SK-N-DZ (cell line): ENCODE results near the gene MBOAT1.
A peak's percentile ranks its signal among the peaks of the same experiment; 100 is the strongest.
"Not testable (repeated sequence)": the region's sequence is repeated elsewhere in the genome, so short reads cannot be mapped to it uniquely, and the experiment has no call there.

ENCODE experiments used
- DNase-seq: peaks from one replicate; pipeline ENCODE4 v3.0.0-alpha.2; 2015; ENCODE audit warnings: low spot score

Gene MBOAT1

GRCh38 chr6:20139127-20139963 lies 72.9 kb downstream of the MBOAT1 start:
- not testable (repeated sequence) for DNase-seq

DNA sequence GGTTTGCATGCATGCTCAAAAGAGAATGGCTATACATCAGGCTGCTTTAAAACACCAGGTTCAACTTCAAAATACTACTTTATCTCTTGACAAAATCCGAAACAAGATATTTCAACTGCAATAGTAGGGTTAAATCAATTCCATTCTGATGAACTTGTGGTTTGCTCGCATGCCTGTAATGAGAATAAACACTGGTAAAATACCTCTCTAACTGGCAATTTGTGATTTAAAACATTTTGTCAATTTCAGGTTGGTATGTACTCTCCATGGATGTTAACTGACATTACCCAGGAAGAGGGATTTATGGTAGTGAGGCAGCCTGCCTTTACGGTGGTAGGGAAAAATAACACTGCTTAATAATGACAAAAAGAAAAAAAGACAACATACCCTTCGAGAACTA lies 74.4 kb downstream of the MBOAT1 start:
- no peak for DNase-seq

DNA sequence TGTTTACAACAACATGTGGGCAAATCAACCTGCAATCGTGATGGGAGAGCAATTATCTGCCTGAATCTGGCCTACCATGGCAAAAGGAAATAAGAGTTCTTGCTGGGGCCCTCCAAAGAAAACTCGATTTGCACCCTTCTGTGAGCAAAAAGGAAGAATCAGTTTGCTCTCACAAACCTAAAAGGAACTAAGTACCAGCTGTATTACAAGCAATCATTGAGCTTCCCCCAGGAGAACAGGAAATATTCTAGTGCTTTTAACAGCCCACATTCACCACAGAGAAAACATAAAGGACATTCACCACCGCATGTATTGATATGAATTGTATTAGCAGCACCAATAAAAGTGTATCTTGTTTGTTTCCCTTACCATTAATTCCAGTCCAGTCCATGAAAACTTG lies 75.0 kb downstream of the MBOAT1 start:
- no peak for DNase-seq

DNA sequence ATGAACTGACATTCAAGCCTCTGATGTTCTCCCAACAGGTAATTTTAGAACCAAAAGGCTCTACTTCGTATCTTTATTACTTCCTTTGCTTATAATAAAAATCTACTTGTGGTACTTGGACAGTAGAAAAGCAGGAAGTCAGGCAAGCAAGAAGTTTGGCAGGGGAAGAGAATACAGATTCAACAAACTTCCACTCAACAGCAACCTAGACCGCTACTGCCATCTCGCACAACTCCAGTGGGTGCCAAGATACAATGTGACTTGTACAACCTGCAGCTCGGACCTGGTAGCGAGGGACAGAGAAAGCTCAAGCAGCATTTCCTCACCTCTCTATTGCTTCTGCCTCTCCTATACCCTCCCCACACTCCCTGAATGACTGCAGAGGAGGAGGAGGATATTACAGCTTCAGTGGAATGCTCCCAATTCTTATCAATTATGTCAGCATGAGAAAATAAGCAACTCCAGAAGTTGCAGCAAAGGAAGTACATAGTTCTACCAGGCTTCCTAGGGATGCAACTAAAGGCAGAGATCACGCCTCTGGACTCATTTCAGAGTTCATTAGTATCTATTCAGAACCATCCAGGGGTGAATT lies 76.5 kb downstream of the MBOAT1 start:
- DNase-seq = no peak

DNA sequence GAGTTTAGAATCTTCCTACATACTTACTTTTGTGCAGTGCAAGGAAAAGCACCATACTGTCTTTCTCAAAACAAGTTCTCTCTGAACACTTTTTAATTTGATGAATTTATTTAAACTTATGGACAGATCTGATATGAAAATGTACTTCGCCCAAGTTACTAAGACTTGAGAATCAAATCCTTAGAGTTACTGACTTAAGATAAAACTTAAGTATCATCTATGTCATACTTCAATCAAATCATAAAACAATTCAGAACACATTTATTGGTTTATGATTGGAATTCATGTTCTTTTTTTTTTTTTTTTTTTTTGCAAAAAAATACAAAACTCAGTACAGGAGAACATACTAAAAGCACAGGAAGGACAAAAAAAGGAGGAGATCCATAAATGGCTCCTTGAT lies 77.7 kb downstream of the MBOAT1 start:
- DNase-seq = no peak

DNA sequence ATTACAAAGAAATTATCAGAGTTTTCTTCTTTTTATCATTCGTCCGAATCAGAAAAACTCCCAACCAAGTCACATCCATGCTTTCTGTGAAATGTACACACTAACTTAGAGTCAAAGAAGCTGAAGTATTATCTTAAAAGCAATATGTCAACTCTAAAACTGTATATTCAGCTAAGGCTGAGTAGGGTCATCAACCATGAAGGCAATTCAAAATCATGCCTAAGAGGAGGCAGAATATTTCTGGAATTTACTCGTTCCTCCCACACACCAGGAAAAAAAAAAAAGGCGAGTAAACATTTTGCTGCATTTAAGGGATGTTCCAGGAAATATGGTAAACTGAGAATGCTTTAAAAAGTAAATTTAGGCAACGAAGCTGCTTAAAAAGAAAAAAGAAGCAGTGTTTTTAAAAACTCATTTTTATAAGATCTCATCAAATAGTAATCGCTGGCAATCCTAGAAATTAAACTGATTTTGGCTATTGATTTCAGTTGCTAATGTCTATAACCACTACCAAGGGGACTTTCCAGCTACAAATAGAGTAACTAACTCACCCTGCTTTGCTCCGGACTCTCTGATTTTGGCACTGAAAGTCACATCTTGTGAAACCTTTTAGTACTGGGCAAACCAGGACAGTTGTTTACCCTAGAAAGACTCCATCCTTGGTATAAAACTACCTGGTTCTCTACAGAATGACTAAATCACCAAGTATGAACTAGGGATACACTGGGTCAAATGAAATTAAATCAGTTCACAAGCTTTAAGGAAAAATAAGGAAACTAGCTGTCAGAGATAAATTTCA lies 82.8 kb downstream of the MBOAT1 start:
- no peak for DNase-seq

DNA sequence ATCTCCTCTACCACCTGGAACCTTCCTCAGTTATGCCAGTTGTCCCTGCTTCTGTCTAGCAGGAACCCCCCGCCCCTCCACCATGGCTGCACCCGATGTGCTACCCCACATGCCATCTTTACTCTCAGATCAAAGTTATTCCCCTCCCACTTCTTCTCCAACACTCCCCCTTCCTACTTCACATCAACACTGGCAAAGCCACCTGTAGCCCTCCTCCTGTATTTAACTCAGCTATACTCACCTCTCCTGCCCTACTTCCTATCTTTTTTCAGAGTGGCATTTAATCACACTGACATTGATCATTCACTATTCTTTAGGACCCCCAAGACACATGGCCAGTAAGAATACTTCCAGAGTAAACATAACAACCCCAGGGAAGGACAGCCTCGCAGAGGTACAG lies 84.3 kb downstream of the MBOAT1 start:
- no peak for DNase-seq

DNA sequence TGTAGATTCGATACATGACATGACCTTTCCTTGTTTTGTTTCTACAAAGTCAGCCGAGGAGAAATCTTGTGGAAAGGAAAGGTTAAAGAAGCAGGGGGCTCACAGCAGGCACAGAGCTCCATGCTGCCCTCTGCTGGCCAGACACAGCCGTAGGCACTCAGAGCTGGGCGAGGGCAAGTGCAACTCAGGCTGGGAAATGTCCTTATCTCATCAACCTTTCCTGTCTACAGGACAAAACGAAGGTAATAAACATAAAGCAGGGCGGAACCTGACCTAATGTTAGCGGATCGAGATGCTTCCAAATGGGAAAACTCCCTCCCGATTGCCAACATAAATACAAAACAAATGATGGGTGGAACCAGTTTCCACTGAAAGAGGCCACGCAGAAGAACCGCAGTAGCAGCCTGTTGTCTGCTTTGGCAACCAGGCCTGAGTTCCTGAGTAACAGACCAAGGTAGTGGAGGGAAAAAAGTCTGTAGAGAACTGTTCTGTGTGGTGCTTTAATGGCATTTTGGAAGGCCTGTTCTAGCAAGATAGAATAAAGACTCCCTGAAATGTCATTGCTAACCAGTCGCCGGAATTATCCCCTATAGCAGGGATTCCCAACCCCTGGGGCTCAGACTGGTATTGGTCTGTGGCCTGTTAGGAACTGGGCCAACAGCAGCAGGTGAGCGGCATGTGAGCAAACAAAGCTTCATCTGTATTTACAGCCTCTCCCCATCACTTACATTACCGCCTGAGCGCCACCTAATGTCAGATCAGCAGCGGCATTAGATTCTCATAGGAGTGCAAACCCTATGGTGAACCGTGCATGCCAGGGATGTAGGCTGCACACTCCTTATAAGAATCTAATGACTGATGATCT lies 85.2 kb downstream of the MBOAT1 start:
- DNase-seq = peak; percentile 48

GRCh38 chr6:20126102-20126752 lies 86.0 kb downstream of the MBOAT1 start:
- DNase-seq = no peak

- no peak for DNase-seq
Observed at GRCh38 chr6:20124545-20124944, 87.7 kb downstream of the MBOAT1 start.

GRCh38 chr6:20119485-20119884 lies 92.8 kb downstream of the MBOAT1 start:
- no peak for DNase-seq

GRCh38 chr6:20118892-20119291 lies 93.4 kb downstream of the MBOAT1 start:
- no peak for DNase-seq

GRCh38 chr6:20117474-20117873 lies 94.8 kb downstream of the MBOAT1 start:
- no peak for DNase-seq

- DNase-seq = no peak
Observed at GRCh38 chr6:20116792-20117191, 95.5 kb downstream of the MBOAT1 start.

DNA sequence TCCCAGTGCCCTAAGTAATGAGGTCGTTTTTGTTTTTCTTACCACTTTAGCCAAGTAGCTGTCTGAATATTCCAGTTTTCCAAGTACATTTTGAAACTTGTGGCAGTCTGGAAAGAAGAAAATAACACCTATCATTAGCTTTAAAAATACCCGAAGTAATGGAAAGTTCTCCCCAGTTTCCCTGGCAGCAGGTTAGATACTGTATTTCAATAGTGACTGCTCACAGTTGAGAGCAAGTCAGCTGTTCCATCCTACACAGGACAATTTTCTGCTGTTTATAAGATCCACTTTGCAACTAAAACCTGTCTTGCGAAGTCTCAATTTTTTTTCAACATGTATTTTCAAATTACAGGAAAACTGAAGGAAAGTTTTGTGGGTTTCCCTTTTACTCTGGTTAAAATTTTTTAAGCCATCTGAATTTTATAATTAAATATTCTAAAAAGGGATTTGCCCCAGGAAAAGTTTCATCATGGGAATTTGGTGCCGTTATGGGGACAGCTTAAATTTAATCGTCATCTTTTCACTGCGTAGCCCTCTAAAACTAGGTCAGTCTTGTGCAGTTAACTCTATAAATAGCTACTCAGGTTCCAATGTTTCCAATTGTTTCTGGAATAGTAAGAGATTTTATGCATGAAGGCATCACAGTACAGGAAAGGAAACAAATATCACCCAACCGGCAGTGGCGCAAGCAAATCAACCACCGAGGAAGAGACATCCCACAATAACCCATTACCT lies 96.9 kb downstream of the MBOAT1 start:
- DNase-seq = no peak

DNA sequence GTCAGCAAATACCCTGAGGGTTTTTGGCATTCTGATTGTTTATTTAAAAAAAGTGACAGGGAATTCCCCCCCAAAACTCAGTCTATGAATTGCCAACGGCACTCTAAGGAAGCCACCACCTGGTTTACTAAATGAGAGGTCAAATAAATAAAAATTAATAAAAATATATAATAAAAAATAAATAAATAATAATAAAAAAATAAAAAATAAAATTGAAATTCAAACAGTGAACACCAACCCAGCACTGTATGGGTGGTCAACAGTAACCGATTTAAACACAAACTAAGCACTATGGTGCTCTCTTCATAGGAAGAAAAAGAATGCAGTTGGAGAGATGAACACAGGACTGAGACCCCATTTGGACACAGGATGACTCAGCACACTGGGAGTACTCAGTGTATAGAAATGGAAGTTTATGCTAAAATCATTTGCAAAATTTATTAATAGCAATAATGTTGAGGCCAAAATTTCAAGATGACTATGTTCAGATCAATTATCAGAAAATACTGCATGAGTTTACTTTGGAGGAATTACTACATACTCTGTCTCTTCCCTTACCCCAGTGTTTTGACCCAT lies 98.5 kb downstream of the MBOAT1 start:
- no peak for DNase-seq

- no peak for DNase-seq
Observed at GRCh38 chr6:20112841-20113240, 99.4 kb downstream of the MBOAT1 start.

GRCh38 chr6:20112241-20112640 lies 100.0 kb downstream of the MBOAT1 start:
- no peak for DNase-seq

- no peak for DNase-seq
Observed at GRCh38 chr6:20110478-20110877, 101.8 kb downstream of the MBOAT1 start.

- DNase-seq = no peak
Observed at GRCh38 chr6:20109526-20109925, 102.7 kb downstream of the MBOAT1 start.
